Peyer's patch (tissue), 4 donors: Measurements from ENCODE around the gene HEXB.

Experiments
- CTCF ChIP-seq, 6 experiments: fragments of 450-650 bp in 4 of 6; fragments of 200-600 bp in 2 of 6; sonication (generic) in 1 of 6; IDR thresholded peaks; one replicate each; pipeline ENCODE4 v1.5.1; 2017 to 2019; ENCODE audit warnings: antibody characterized with exemption in 6 of 6, mild to moderate bottlenecking in 3 of 6, moderate library complexity in 1 of 6
- POLR2A ChIP-seq, 2 donors: fragments of 450-650 bp; IDR thresholded peaks; one replicate each; pipeline ENCODE4 v1.5.1; 2017; ENCODE audit warnings: antibody characterized with exemption in 2 of 2, mild to moderate bottlenecking in 2 of 2, moderate library complexity in 2 of 2

- TF ChIP-seq POLR2A (IDR thresholded peaks at IDR 0.05) (no peak), CTCF (IDR thresholded peaks at IDR 0.05) (no peak)
These were observed 17.6 kb upstream of the HEXB start for GRCh38 chr5:74667396-74667795.
